A549 treated with CORT108297 at 1 μM for 4 hours (cell line): Measurements from ENCODE around the gene MRPS26. TPM values are rescaled to one million over a fixed set of nuclear protein-coding genes. Genes with fewer than 3 reads are reported as not detected.

Source experiments
- total RNA-seq: library from RNA; stranded (reverse); fragments of 200-300 nt; extraction: Qiagen RNA extraction; gene quantifications from 5 replicates; pipeline ENCODE4 v1.2.3, GENCODE V29; 2022

Gene MRPS26
- 105 to 165 TPM (median 158 TPM) in 5 replicates for total RNA-seq

GRCh38 chr20:3045816-3046676 lies at the start of gene MRPS26:
Gene MRPS26 (plus strand): TSS chr20:3046052. CDS start chr20:3046069, 17 bp downstream.

GRCh38 chr20:3043322-3043721 lies 2.5 kb upstream of the MRPS26 start, which contains the start of gene GNRH2:
Gene GNRH2 (plus strand): TSS chr20:3043622. CDS start chr20:3044415, 793 bp downstream.

GRCh38 chr20:3071610-3072529 lies 26.0 kb downstream of the MRPS26 start, which contains the start of gene OXT:
Gene OXT (plus strand): TSS chr20:3071620. CDS start chr20:3071656, 36 bp downstream.

GRCh38 chr20:3084283-3084985 lies 38.6 kb downstream of the MRPS26 start, which contains the start of gene AVP:
Gene AVP (minus strand): TSS chr20:3084724. CDS start chr20:3084674, 50 bp downstream.

Other genes starting within 250 kb of the MRPS26 start
- 0.02 TPM in 1 of 5 replicates, not detected in the others for gene CPXM1, start 245.4 kb upstream of the MRPS26 start, total RNA-seq
- 0.28 to 0.44 TPM (median 0.38 TPM) in 4 of 5 replicates, not detected in the other for gene C20orf141, start 231.1 kb upstream of the MRPS26 start, total RNA-seq
- not detected in 5 replicates for gene TMEM239, start 229.7 kb upstream of the MRPS26 start, total RNA-seq
- gene PCED1A, start 205.4 kb upstream of the MRPS26 start, total RNA-seq, result 18.7 to 33.4 TPM (median 30.2 TPM) in 5 replicates
- gene VPS16, start 205.3 kb upstream of the MRPS26 start, total RNA-seq, result 23.5 to 36.6 TPM (median 32.9 TPM) in 5 replicates
- 30.7 to 38.2 TPM (median 37.8 TPM) in 5 replicates for gene PTPRA, start 172.6 kb upstream of the MRPS26 start, total RNA-seq
- 0.12 to 0.53 TPM (median 0.26 TPM) in 4 of 5 replicates, not detected in the other for gene GNRH2, start 2.4 kb upstream of the MRPS26 start, total RNA-seq
- gene OXT, start 25.6 kb downstream of the MRPS26 start, total RNA-seq, result not detected in 5 replicates
- gene AVP, start 38.7 kb downstream of the MRPS26 start, total RNA-seq, result not detected in 5 replicates
- 42.4 to 47.0 TPM (median 45.6 TPM) in 5 replicates for gene FASTKD5, start 113.8 kb downstream of the MRPS26 start, total RNA-seq
- gene UBOX5, start 113.8 kb downstream of the MRPS26 start, total RNA-seq, result 3.4 to 4.1 TPM (median 3.9 TPM) in 5 replicates
- 2.6 to 3.6 TPM (median 3.2 TPM) in 5 replicates for gene LZTS3, start 127.5 kb downstream of the MRPS26 start, total RNA-seq
- 74.9 to 97.9 TPM (median 96.7 TPM) in 5 replicates for gene DDRGK1, start 158.6 kb downstream of the MRPS26 start, total RNA-seq
- gene ITPA, start 163.4 kb downstream of the MRPS26 start, total RNA-seq, result 129 to 147 TPM (median 136 TPM) in 5 replicates
- gene SLC4A11, start 193.1 kb downstream of the MRPS26 start, total RNA-seq, result 6.1 to 7.5 TPM (median 6.7 TPM) in 5 replicates